Measurements from ENCODE around the gene DNAH1. TPM values are rescaled to one million over a fixed set of nuclear protein-coding genes. Genes with fewer than 3 reads are reported as not detected.

DNAH1 gene
- total RNA-seq, 1 experiment from 2014 or later, result 2.4 TPM

DNA sequence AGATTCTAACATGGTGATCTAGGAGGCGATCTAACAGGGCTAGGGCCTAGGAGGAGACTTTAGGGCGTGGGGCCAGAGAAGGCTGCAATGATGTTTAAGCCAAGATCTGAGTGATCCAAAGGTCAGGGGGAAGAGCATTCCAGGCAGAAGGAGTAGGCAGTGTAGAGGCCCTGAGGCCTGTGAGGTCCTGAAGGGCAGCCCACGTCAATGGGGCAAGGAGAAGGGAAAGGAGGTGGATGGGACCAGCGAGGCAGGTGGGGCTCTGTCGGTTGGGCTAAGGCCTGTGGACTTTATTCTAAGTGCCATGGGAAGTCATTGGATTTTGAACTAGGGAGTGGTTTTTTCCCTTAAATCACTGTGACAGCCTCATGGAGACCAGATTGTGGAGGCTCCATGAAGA is 10.2 kb upstream of the DNAH1 start:
- ATAC-seq, result no peak
- H3K27ac ChIP-seq (ENCODE audit: low read length), result no peak overlapping the region
- no peak for TF ChIP-seq SIN3A (IDR thresholded peaks at IDR 0.05; ENCODE audit: borderline replicate concordance, insufficient read depth, low read depth, low read length)
- TF ChIP-seq POLR2AphosphoS5 (IDR thresholded peaks at IDR 0.05; ENCODE audit: low read depth, low read length), result no peak
- no peak for TF ChIP-seq TCF7L2 (IDR thresholded peaks at IDR 0.05; ENCODE audit: low read depth, low read length)
- TF ChIP-seq, protein P1, sequence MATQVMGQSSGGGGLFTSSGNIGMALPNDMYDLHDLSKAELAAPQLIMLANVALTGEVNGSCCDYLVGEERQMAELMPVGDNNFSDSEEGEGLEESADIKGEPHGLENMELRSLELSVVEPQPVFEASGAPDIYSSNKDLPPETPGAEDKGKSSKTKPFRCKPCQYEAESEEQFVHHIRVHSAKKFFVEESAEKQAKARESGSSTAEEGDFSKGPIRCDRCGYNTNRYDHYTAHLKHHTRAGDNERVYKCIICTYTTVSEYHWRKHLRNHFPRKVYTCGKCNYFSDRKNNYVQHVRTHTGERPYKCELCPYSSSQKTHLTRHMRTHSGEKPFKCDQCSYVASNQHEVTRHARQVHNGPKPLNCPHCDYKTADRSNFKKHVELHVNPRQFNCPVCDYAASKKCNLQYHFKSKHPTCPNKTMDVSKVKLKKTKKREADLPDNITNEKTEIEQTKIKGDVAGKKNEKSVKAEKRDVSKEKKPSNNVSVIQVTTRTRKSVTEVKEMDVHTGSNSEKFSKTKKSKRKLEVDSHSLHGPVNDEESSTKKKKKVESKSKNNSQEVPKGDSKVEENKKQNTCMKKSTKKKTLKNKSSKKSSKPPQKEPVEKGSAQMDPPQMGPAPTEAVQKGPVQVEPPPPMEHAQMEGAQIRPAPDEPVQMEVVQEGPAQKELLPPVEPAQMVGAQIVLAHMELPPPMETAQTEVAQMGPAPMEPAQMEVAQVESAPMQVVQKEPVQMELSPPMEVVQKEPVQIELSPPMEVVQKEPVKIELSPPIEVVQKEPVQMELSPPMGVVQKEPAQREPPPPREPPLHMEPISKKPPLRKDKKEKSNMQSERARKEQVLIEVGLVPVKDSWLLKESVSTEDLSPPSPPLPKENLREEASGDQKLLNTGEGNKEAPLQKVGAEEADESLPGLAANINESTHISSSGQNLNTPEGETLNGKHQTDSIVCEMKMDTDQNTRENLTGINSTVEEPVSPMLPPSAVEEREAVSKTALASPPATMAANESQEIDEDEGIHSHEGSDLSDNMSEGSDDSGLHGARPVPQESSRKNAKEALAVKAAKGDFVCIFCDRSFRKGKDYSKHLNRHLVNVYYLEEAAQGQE (IDR thresholded peaks at IDR 0.05; ENCODE audit: insufficient read depth in 1 of 2, low read depth in 2 of 2, low read length in 1 of 2), result no peak
- TF ChIP-seq, protein P2, sequence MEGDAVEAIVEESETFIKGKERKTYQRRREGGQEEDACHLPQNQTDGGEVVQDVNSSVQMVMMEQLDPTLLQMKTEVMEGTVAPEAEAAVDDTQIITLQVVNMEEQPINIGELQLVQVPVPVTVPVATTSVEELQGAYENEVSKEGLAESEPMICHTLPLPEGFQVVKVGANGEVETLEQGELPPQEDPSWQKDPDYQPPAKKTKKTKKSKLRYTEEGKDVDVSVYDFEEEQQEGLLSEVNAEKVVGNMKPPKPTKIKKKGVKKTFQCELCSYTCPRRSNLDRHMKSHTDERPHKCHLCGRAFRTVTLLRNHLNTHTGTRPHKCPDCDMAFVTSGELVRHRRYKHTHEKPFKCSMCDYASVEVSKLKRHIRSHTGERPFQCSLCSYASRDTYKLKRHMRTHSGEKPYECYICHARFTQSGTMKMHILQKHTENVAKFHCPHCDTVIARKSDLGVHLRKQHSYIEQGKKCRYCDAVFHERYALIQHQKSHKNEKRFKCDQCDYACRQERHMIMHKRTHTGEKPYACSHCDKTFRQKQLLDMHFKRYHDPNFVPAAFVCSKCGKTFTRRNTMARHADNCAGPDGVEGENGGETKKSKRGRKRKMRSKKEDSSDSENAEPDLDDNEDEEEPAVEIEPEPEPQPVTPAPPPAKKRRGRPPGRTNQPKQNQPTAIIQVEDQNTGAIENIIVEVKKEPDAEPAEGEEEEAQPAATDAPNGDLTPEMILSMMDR (IDR thresholded peaks at IDR 0.05), result no peak
- no peaks in the 10 kb centered on the region for H3K9me3 ChIP-seq (ENCODE audit: control insufficient read depth, insufficient read depth, low read depth, low read length)
- intact Hi-C loops (cut with micrococcal nuclease; ENCODE audit: unreplicated experiment) (no loop called here), in situ Hi-C loops (cut with HindIII; ENCODE audit: low pct_unique_long_range_greater_than_20kb, low sequenced_read_pairs) (no loop called here)
- no peaks in the 10 kb centered on the region for H3K4me1 ChIP-seq (ENCODE audit: control insufficient read depth, insufficient read depth, low read length)
- H3K27me3 ChIP-seq (ENCODE audit: control insufficient read depth, insufficient read depth, low read length), result no peaks in the 10 kb centered on the region
- ChIA-PET CTCF (no interaction called here), POLR2A (no interaction called here)
- BruUV-seq (replicated peaks), result no TSS peak
- no peak for DNase-seq (ENCODE audit: low read depth, low spot score)
- no peak overlapping the region for H3K4me3 ChIP-seq (ENCODE audit: low read depth in 2 of 2, low read length in 2 of 2)
- no peaks in the 10 kb centered on the region for H3K36me3 ChIP-seq (ENCODE audit: control insufficient read depth, insufficient read depth, low read length)

DNA sequence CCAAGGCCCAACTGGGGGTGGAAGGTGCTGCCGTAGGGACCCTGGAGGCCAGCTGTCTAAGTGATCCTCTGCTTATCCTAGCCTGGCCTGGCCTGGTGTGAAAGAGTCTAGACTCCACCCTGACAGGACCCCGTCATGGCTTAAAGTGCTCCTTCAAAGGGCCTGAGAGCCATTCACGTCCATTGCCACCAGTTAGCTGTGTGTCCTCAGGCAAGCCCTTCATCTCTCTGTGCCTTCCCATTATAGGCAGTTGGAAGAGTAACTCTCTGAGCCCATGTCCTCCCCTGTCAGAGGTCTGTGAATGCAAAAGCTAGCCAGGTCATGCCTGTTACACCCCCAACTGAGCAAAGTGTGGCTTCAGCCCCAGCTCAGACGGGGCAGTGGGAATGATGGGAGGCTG is 9.1 kb upstream of the DNAH1 start:
- intact Hi-C loops (cut with micrococcal nuclease; ENCODE audit: unreplicated experiment), result no loop called here
- in situ Hi-C loops (cut with HindIII; ENCODE audit: low pct_unique_long_range_greater_than_20kb, low sequenced_read_pairs), result no loop called here
- Histone ChIP-seq H3K4me1 (ENCODE audit: control insufficient read depth, insufficient read depth, low read length) (no peaks in the 10 kb centered on the region), H3K4me3 (ENCODE audit: low read depth in 2 of 2, low read length in 2 of 2) (no peak overlapping the region), H3K9me3 (ENCODE audit: control insufficient read depth, insufficient read depth, low read depth, low read length) (no peaks in the 10 kb centered on the region), H3K27me3 (ENCODE audit: control insufficient read depth, insufficient read depth, low read length) (no peaks in the 10 kb centered on the region), H3K36me3 (ENCODE audit: control insufficient read depth, insufficient read depth, low read length) (no peaks in the 10 kb centered on the region), H3K27ac (ENCODE audit: low read length) (no peak overlapping the region)
- TF ChIP-seq SIN3A (IDR thresholded peaks at IDR 0.05; ENCODE audit: borderline replicate concordance, insufficient read depth, low read depth, low read length) (no peak), TCF7L2 (IDR thresholded peaks at IDR 0.05; ENCODE audit: low read depth, low read length) (no peak), POLR2AphosphoS5 (IDR thresholded peaks at IDR 0.05; ENCODE audit: low read depth, low read length) (no peak)
- TF ChIP-seq, protein P1 (IDR thresholded peaks at IDR 0.05; ENCODE audit: insufficient read depth in 1 of 2, low read depth in 2 of 2, low read length in 1 of 2), result no peak
- TF ChIP-seq, protein P2 (IDR thresholded peaks at IDR 0.05), result no peak
- no peak for DNase-seq (ENCODE audit: low read depth, low spot score)
- ChIA-PET CTCF (no interaction called here), POLR2A (no interaction called here)
- BruUV-seq (replicated peaks), result no TSS peak
- ATAC-seq, result no peak

Measured in Panc1 (cell line).